ENCODE measurements around the gene SAMD13.

Gene SAMD13

DNA sequence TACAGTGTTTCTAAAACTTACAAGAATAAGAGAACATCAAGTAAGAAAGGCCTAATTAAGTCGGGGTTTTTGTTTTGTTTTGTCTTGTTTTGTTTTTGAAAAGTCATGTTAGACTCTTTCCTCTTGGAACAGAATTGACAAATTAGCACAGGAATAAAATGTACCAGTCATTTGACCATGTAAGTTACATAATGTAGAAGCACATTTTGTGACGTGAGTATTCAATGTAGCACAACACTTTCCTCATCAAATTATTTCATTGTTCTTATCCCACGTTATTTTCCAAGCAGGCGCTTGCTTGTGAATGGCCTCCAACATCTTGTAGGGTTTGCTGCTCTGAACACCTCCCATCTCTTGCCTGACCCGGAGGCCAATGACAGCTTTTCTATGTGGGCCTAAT is 62.1 kb downstream of the SAMD13 start:
- no peak for DNase-seq
- Mint-ChIP-seq H3K4me1 (no peaks in the 10 kb centered on the region), H3K27me3 (peaks cover 3% of the 10 kb centered on the region), H3K9me3 (no peaks in the 10 kb centered on the region), H3K4me3 (no peak overlapping the region), H3K27ac (no peak overlapping the region), H3K36me3 (no peaks in the 10 kb centered on the region)
- CTCF ChIA-PET: no interaction called here

DNA sequence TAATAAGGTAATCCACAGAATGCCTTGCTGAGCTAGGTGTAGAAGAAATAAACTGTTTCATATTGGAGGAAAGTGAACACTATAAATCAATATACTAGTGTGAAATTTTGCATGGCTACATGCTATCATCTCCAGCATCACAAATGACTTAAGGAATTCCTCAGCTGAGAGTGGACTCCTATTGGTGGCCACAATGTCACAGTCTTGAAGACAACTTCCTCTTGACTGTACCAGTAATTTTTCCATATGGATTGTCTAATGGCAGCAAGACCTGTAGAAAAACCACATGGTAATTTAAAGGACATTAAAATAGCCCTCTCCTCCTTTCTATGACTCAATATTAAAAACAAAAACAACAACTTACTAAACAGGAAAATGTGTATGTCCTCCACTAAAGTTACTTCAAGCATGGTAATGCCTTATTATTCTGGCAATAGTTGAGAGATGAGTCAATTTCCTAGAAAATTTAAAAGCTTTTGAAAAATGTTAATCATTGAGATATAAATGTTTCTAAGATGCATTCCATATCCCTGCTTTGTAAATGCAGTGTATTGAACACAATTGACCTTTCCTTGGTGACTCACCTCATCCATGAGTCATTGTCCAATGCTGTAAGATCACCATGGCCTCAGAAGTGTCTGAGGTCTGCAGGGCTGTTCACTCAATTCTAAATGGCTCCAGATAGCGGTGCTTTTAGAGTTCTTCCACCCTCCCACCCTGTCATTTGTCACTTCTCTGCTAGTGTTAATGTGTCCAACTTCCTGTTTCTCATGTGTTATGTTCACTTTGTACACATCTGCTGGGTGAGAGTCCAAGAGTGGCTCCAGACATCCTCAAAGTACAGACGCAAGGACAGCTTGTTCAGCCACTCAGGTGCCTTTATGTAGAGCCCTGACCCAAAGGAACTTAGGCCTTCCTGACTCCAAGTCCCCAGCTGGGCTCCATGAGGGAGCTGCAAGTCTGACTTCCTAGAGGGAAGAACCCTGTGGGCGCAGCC is 64.0 kb downstream of the SAMD13 start:
- CTCF ChIA-PET: no interaction called here
- no peak for DNase-seq
- Mint-ChIP-seq H3K9me3 (no peaks in the 10 kb centered on the region), H3K27ac (no peak overlapping the region), H3K4me3 (no peak overlapping the region), H3K36me3 (no peaks in the 10 kb centered on the region), H3K27me3 (peaks cover 3% of the 10 kb centered on the region), H3K4me1 (no peaks in the 10 kb centered on the region)

GRCh38 chr1:84366786-84367185 is 65.3 kb downstream of the SAMD13 start:
- H3K4me3 Mint-ChIP-seq: no peak overlapping the region
- CTCF ChIA-PET: no interaction called here
- H3K9me3 Mint-ChIP-seq: no peaks in the 10 kb centered on the region
- no peak overlapping the region for H3K27ac Mint-ChIP-seq
- no peak for DNase-seq
- H3K36me3 Mint-ChIP-seq: no peaks in the 10 kb centered on the region
- peaks cover 2% of the 10 kb centered on the region for H3K27me3 Mint-ChIP-seq
- H3K4me1 Mint-ChIP-seq: no peaks in the 10 kb centered on the region

DNA sequence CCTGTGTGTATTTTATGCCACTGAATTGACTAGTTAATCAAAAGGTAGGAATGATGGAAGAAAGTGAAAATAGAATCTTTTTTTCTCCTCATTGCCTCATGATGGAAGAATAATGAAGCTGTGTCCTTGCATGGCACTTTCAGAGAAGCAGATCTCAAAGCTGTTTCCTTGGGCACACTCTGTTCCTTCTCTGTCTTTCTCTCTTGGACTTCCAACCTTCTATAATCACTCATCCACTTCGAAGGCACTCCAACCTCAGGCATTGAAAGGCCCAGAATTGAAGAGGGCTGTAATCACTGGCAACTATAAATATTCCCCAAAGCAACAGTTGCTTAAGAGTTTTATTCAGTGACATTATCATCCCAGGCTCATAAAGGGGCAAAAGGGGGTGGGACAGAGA is 65.7 kb downstream of the SAMD13 start:
- Mint-ChIP-seq H3K27ac (no peak overlapping the region), H3K36me3 (no peaks in the 10 kb centered on the region)

GRCh38 chr1:84368441-84368840 is 66.9 kb downstream of the SAMD13 start:
- no peaks in the 10 kb centered on the region for H3K9me3 Mint-ChIP-seq
- no peak overlapping the region for H3K27ac Mint-ChIP-seq
- H3K4me1 Mint-ChIP-seq: no peaks in the 10 kb centered on the region
- CTCF ChIA-PET: no interaction called here
- no peaks in the 10 kb centered on the region for H3K27me3 Mint-ChIP-seq
- no peak for DNase-seq
- H3K4me3 Mint-ChIP-seq: no peak overlapping the region
- H3K36me3 Mint-ChIP-seq: no peaks in the 10 kb centered on the region

More for the DNA sequence above, 65.7 kb downstream of the SAMD13 start:
- Mint-ChIP-seq H3K4me3 (no peak overlapping the region), H3K4me1 (no peaks in the 10 kb centered on the region), H3K9me3 (no peaks in the 10 kb centered on the region), H3K27me3 (no peaks in the 10 kb centered on the region)
- DNase-seq: no peak
- CTCF ChIA-PET: no interaction called here

GRCh38 chr1:84370266-84370665 is 68.8 kb downstream of the SAMD13 start:
- no peak overlapping the region for H3K27ac Mint-ChIP-seq
- no peaks in the 10 kb centered on the region for H3K9me3 Mint-ChIP-seq
- CTCF ChIA-PET: no interaction called here
- H3K4me1 Mint-ChIP-seq: no peaks in the 10 kb centered on the region
- no peaks in the 10 kb centered on the region for H3K27me3 Mint-ChIP-seq
- H3K36me3 Mint-ChIP-seq: no peaks in the 10 kb centered on the region
- no peak overlapping the region for H3K4me3 Mint-ChIP-seq
- DNase-seq: no peak

DNA sequence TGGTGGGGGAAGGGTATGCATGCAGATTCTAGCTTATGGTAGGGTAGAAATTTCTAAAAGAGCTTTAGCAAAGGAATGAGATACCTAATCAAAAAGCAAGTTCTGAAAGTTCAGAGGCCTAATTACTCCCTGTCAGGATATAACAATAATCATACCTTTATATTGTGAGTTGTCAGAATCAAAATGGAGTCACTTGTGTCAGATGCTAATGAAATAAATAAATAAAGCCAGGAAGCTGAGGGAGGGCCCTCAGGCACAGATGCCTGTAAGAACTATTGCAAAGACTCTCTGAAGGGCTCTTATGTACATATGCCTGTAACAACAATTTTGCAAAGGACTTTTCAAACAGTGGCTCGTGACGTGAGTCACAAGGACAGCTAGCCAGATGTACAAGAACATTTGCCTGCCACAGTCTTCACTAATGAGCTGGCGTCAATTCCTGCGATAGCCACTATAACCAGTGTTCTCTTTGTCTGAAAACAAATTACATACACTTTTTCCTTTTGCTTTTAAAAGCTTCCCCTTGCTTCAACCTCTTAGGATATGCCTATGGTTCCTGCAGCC is 69.4 kb downstream of the SAMD13 start:
- DNase-seq: no peak
- Mint-ChIP-seq H3K27me3 (no peaks in the 10 kb centered on the region), H3K4me3 (no peak overlapping the region), H3K27ac (no peak overlapping the region), H3K4me1 (no peaks in the 10 kb centered on the region), H3K9me3 (no peaks in the 10 kb centered on the region), H3K36me3 (no peaks in the 10 kb centered on the region)
- CTCF ChIA-PET: no interaction called here

DNA sequence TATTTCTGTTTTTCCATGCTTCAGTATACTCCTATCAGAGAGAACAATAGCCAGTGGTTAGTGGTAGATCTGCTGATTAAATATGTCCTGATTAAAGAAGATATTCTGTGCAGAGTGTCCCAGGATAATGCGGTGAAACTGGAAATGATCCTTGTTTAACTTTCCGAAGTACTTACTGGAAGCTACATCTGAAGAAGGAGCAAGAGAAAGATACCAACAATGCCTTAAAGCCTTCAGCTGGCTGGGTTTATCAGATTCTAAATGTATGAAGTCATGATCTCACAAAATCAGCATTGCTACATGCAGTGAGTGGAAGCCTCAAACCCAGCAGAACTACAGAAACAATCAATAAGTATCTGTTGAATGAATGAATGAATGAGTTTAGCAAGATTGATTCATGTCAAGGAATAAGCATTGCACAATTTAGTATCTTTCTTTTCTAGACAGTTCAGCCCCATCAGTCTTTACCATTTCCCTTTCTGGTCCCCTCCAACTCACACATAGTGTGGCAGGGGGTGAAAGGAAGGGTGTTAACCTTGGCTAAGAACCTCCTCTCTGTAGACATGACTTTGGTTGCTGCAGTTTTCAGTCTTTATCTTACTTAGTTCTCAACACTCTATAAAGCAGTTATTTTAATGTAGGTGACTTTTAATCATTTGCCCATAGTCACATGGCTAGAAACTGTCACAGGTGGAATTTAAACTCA is 72.1 kb downstream of the SAMD13 start:
- no peaks in the 10 kb centered on the region for H3K36me3 Mint-ChIP-seq
- DNase-seq: no peak
- H3K27me3 Mint-ChIP-seq: no peaks in the 10 kb centered on the region
- H3K4me1 Mint-ChIP-seq: no peaks in the 10 kb centered on the region
- H3K27ac Mint-ChIP-seq: no peak overlapping the region
- CTCF ChIA-PET: no interaction called here
- H3K4me3 Mint-ChIP-seq: no peak overlapping the region
- H3K9me3 Mint-ChIP-seq: no peaks in the 10 kb centered on the region

DNA sequence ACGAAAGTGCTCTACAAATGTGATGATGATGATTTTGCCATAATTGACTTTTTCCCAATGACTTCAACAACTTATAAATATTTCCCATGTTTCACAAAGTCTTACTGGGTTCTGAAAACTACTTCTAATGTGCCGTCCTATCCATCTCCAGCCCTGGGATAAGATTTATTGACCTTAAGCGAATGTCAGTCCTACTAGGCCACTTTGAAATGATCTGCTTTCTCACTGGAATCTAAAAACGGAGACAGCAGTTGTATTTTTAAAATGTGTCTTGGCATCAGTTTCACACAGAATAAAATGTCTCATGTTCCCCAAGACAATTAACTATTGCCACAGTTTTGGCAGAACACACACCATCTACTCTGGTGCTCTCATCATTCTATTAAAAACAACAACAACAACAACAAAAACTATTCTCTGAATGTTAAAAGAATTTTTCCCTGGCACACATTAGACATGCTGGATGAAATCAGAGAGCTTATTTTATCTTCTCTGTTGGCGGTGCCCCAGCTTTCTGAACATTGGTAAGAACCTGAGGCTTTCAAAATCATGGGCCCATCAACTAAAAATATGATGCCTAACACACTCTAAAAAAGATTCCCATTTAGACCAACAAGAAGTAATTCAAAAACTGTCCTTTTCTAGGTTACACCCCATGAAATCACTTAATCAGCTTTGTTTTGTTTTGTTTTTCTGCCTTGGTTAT is 73.6 kb downstream of the SAMD13 start:
- Mint-ChIP-seq H3K4me1 (no peaks in the 10 kb centered on the region), H3K36me3 (no peaks in the 10 kb centered on the region), H3K4me3 (no peak overlapping the region), H3K27ac (no peak overlapping the region), H3K27me3 (no peaks in the 10 kb centered on the region), H3K9me3 (no peaks in the 10 kb centered on the region)
- no peak for DNase-seq
- CTCF ChIA-PET: no interaction called here

- H3K4me1 Mint-ChIP-seq: no peaks in the 10 kb centered on the region
- no peak for DNase-seq
- H3K27me3 Mint-ChIP-seq: no peaks in the 10 kb centered on the region
- CTCF ChIA-PET: no interaction called here
- no peaks in the 10 kb centered on the region for H3K9me3 Mint-ChIP-seq
- H3K4me3 Mint-ChIP-seq: no peak overlapping the region
- no peaks in the 10 kb centered on the region for H3K36me3 Mint-ChIP-seq
- no peak overlapping the region for H3K27ac Mint-ChIP-seq
Observed at GRCh38 chr1:84376000-84376910, 74.7 kb downstream of the SAMD13 start.

DNA sequence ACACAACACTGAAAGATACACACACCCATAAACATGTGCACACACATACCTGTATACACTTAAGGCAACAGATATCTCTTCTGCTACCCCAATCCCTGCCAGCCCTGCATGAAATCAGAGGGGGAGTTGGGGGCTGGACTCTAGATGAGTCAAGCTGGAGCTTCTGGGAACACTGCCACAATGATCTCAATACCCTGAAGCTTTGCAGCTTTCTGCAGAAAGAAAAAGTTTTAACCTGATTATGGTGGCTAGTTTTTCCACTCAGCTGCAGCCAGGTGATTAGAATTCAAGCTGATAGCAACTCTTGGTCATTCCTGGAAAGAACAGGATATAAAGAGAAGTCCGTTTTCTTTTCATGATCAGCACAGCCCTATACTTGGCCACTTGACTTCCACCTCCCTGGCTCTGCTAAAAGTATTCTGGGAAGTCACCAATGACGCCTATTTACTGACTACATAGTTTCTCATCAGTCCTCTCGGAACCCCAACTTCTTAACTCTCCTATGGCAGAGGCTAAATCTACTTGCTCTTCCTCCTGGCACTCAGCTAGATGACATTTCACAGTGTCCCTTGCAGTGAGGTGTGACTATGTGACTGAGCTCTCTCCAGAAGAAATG is 76.1 kb downstream of the SAMD13 start:
- Mint-ChIP-seq H3K27ac (no peak overlapping the region), H3K4me1 (no peaks in the 10 kb centered on the region), H3K27me3 (no peaks in the 10 kb centered on the region), H3K9me3 (no peaks in the 10 kb centered on the region), H3K4me3 (no peak overlapping the region), H3K36me3 (no peaks in the 10 kb centered on the region)
- DNase-seq: no peak
- CTCF ChIA-PET: no interaction called here

- Mint-ChIP-seq H3K27ac (no peak overlapping the region), H3K4me3 (no peak overlapping the region), H3K9me3 (no peaks in the 10 kb centered on the region), H3K4me1 (no peaks in the 10 kb centered on the region), H3K36me3 (no peaks in the 10 kb centered on the region), H3K27me3 (no peaks in the 10 kb centered on the region)
- CTCF ChIA-PET: no interaction called here
- no peak for DNase-seq
Observed at GRCh38 chr1:84379138-84379916, 77.8 kb downstream of the SAMD13 start.

DNA sequence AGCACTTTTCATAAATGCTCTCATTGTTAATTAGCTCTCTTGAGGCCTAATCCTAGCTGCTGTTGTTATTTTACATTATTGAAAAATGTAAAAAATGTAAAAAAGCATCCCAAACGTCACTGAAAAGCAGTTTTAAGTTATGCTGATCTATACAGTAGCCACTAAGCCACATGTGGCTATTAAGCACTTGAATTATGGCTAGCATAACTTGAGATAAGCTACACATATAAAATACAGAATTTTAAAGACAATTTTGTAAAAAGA is 78.3 kb downstream of the SAMD13 start:
- no peak for DNase-seq
- H3K36me3 Mint-ChIP-seq: no peaks in the 10 kb centered on the region
- H3K4me3 Mint-ChIP-seq: no peak overlapping the region
- no peaks in the 10 kb centered on the region for H3K27me3 Mint-ChIP-seq
- no peaks in the 10 kb centered on the region for H3K9me3 Mint-ChIP-seq
- no peak overlapping the region for H3K27ac Mint-ChIP-seq
- H3K4me1 Mint-ChIP-seq: no peaks in the 10 kb centered on the region
- CTCF ChIA-PET: no interaction called here
